Neural cell (in vitro differentiated cells): ENCODE results near the gene S100B.

Source experiments
- EP300 ChIP-seq: fragments of 450-650 bp; conservative IDR thresholded peaks from 2 replicates; pipeline ENCODE4 v1.6.1; 2014; ENCODE audit warnings: antibody characterized with exemption, mild to moderate bottlenecking, moderate library complexity; ENCODE audit not compliant: poor library complexity, severe bottlenecking
- EZH2 ChIP-seq: fragments of 200-600, 300-800 bp; shearing (Covaris generic), sonication (generic); IDR thresholded peaks from 2 replicates; pipeline ENCODE4 v1.6.1; 2014; ENCODE audit warnings: antibody characterized with exemption, low read length, borderline replicate concordance, mild to moderate bottlenecking; ENCODE audit not compliant: insufficient read depth, poor library complexity, severe bottlenecking
- POLR2AphosphoS5 ChIP-seq: IDR thresholded peaks from 2 replicates; pipeline ENCODE4 v1.6.1; 2012
- RAD21 ChIP-seq: fragments of 450-650 bp; conservative IDR thresholded peaks from 2 replicates; pipeline ENCODE4 v1.6.1; 2014; ENCODE audit warnings: antibody characterized with exemption, mild to moderate bottlenecking, moderate library complexity
- REST ChIP-seq: IDR thresholded peaks from 2 replicates; pipeline ENCODE4 v1.6.1; 2012; ENCODE audit warnings: borderline replicate concordance
- SMC3 ChIP-seq: fragments of 450-650 bp; conservative IDR thresholded peaks from 2 replicates; pipeline ENCODE4 v1.6.1; 2014; ENCODE audit warnings: antibody characterized with exemption, mild to moderate bottlenecking, moderate library complexity; ENCODE audit not compliant: poor library complexity
- TAF1 ChIP-seq: IDR thresholded peaks from 2 replicates; pipeline ENCODE4 v1.6.1; 2012; ENCODE audit warnings: low read depth
- TF ChIP-seq, protein P1 (sequence below): fragments of 450-650 bp; IDR thresholded peaks from 2 replicates; pipeline ENCODE4 v1.5.1; 2014; ENCODE audit warnings: antibody characterized with exemption, mild to moderate bottlenecking, moderate library complexity; ENCODE audit not compliant: poor library complexity, severe bottlenecking

DNA sequence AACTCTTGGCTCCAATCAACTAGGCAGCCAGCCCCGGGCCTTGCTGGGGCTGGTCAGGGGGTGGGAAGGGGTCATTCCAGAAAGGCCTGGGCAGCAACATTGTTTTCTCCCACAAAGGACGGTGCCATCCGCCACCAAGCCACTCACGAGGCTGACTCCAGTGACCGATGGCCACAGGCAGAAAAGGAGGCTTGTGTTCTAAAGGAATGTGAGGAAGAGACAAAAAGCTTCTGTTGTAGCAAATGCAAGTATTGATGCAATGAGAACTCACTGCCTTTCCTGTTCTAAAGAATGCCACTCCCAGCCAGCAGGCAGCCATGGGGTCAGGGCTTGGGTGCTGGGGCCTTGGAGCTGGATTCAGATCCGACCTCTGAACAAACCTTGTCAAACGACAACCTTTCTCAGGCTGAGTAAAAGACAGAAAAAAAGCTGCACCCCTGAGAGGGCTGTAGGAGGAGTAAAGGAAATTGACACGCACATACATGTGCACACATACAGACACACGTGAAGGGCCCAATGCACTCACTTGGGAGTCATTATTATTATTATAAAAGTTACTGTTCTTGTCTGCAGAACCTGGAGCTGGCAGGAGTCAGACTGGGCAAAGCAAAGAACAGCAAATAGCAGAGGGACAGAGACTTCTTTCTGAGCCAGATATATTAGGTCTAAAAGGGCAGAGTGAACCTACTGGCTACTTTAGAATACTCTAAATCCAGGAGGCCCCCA is 16.7 kb upstream of the S100B start:
- TF ChIP-seq, protein P1, sequence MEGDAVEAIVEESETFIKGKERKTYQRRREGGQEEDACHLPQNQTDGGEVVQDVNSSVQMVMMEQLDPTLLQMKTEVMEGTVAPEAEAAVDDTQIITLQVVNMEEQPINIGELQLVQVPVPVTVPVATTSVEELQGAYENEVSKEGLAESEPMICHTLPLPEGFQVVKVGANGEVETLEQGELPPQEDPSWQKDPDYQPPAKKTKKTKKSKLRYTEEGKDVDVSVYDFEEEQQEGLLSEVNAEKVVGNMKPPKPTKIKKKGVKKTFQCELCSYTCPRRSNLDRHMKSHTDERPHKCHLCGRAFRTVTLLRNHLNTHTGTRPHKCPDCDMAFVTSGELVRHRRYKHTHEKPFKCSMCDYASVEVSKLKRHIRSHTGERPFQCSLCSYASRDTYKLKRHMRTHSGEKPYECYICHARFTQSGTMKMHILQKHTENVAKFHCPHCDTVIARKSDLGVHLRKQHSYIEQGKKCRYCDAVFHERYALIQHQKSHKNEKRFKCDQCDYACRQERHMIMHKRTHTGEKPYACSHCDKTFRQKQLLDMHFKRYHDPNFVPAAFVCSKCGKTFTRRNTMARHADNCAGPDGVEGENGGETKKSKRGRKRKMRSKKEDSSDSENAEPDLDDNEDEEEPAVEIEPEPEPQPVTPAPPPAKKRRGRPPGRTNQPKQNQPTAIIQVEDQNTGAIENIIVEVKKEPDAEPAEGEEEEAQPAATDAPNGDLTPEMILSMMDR, result no peak
- TF ChIP-seq TAF1 (no peak), RAD21 (no peak), REST (no peak), EP300 (no peak), POLR2AphosphoS5 (no peak), EZH2 (no peak), SMC3 (no peak)
